K562 (cell line): ENCODE measurements around the gene TWSG1. TPM values are rescaled to one million over a fixed set of nuclear protein-coding genes. Genes with fewer than 3 reads are reported as not detected.

Experiments used
- E2F3 ChIP-seq: fragments of 250-450 bp; sonication (Bioruptor Pico); IDR thresholded peaks from 2 replicates; pipeline ENCODE4 v1.4.0; 2020; ENCODE audit warnings: mild to moderate bottlenecking
- ELF2 ChIP-seq: fragments of 250-450 bp; sonication (Bioruptor Pico); IDR thresholded peaks from 2 replicates; pipeline ENCODE4 v1.5.0; 2021; ENCODE audit warnings: mild to moderate bottlenecking
- FOXK2 ChIP-seq, 2 experiments: fragments of 450-650 bp; IDR thresholded peaks in 1 of 2; conservative IDR thresholded peaks in 1 of 2; 2 replicates each; pipeline ENCODE4 v1.6.1; 2016; ENCODE audit warnings: low read depth in 2 of 2, mild to moderate bottlenecking in 1 of 2
- MAZ ChIP-seq, 2 experiments: fragments of 450-650 bp in 1 of 2; sonication (generic) in 1 of 2; formaldehyde crosslinking; IDR thresholded peaks in 1 of 2; conservative IDR thresholded peaks in 1 of 2; 2 replicates each; pipeline versions ENCODE4 v1.4.0 to v1.5.0; 2020; ENCODE audit warnings: mild to moderate bottlenecking in 1 of 2, missing genetic modification reagents in 1 of 2
- MCM2 ChIP-seq: fragments of 450-650 bp; IDR thresholded peaks from 2 replicates; pipeline ENCODE4 v1.6.1; 2017; ENCODE audit warnings: low read depth, mild to moderate bottlenecking
- NR2C1 ChIP-seq, 2 experiments: fragments of 450-650 bp; IDR thresholded peaks; 2 replicates each; pipeline ENCODE4 v1.6.1; 2017; ENCODE audit warnings: mild to moderate bottlenecking in 2 of 2, antibody characterized with exemption in 1 of 2, inconsistent platforms in 1 of 2, missing compliant biosample characterization in 1 of 2, missing genetic modification characterization in 1 of 2
- PHF8 ChIP-seq: fragments of 200-600 bp; sonication (generic); IDR thresholded peaks from 2 replicates; pipeline ENCODE4 v1.6.1; 2012; ENCODE audit warnings: mixed run types, mild to moderate bottlenecking, inconsistent platforms, low read length, moderate library complexity, borderline replicate concordance
- RFX1 ChIP-seq: fragments of 450-650 bp; IDR thresholded peaks from 2 replicates; pipeline ENCODE4 v1.6.1; 2016; ENCODE audit warnings: mild to moderate bottlenecking, moderate library complexity
- SIX5 ChIP-seq, 2 experiments: IDR thresholded peaks; 2 replicates each; pipeline ENCODE4 v1.6.1; 2011; ENCODE audit warnings: low read length in 2 of 2, borderline replicate concordance in 1 of 2, low read depth in 1 of 2, mild to moderate bottlenecking in 1 of 2, moderate library complexity in 1 of 2; ENCODE audit not compliant: insufficient read depth in 1 of 2
- SMC3 ChIP-seq: conservative IDR thresholded peaks from 2 replicates; pipeline ENCODE4 v1.6.1; 2011; ENCODE audit warnings: low read depth, low read length, improper control_type of control experiment; ENCODE audit not compliant: insufficient read depth
- ZNF785 ChIP-seq: fragments of 250-450 bp; sonication (Bioruptor Pico); IDR thresholded peaks from 2 replicates; pipeline ENCODE4 v1.4.0; 2020; ENCODE audit warnings: mild to moderate bottlenecking
- polyA plus RNA-seq, 8 experiments: library from polyadenylated mRNA; depleted of rRNA in 4 of 8; stranded (reverse) in 5 of 8; unstranded in 3 of 8; fragments of >200 nt; fragmentation: Nextera tagmentation in 2 of 8; fragmentation: Illumina TruSeq in 1 of 8; extraction: Ambion mirVana in 2 of 8; extraction: Trizol in 1 of 8; gene quantifications; 2 replicates each; pipeline versions ENCODE4 v1.2.1 to v1.2.3, GENCODE V29; 2011 to 2014; ENCODE audit warnings: inconsistent platforms in 1 of 8, missing spikeins in 1 of 8
- total RNA-seq, 7 experiments: library from RNA; depleted of rRNA in 6 of 7; stranded (reverse); fragments of >200 nt in 6 of 7; fragmentation: Illumina TruSeq in 2 of 7; extraction: Trizol in 2 of 7; gene quantifications; 2 replicates each; pipeline versions ENCODE4 v1.2.1 to v1.2.3, GENCODE V29; 2011 to 2021; ENCODE audit warnings: low replicate concordance in 1 of 7
- TF ChIP-seq, protein P1 (sequence below): fragments of 250-450 bp; sonication (Bioruptor Pico); IDR thresholded peaks from 2 replicates; pipeline ENCODE4 v1.8.0; 2021; ENCODE audit warnings: moderate library complexity, mild to moderate bottlenecking, inconsistent platforms
- TF ChIP-seq, protein P2 (sequence below): fragments of 450-650 bp; IDR thresholded peaks from 2 replicates; pipeline ENCODE4 v1.6.1; 2016

Gene TWSG1
- total and polyA plus RNA-seq, 9 of the 15 experiments (the other 6 are each of a cell fraction or from before 2014, with no cell fraction given) = 10.4 to 37.2 (median 25.1) TPM

DNA sequence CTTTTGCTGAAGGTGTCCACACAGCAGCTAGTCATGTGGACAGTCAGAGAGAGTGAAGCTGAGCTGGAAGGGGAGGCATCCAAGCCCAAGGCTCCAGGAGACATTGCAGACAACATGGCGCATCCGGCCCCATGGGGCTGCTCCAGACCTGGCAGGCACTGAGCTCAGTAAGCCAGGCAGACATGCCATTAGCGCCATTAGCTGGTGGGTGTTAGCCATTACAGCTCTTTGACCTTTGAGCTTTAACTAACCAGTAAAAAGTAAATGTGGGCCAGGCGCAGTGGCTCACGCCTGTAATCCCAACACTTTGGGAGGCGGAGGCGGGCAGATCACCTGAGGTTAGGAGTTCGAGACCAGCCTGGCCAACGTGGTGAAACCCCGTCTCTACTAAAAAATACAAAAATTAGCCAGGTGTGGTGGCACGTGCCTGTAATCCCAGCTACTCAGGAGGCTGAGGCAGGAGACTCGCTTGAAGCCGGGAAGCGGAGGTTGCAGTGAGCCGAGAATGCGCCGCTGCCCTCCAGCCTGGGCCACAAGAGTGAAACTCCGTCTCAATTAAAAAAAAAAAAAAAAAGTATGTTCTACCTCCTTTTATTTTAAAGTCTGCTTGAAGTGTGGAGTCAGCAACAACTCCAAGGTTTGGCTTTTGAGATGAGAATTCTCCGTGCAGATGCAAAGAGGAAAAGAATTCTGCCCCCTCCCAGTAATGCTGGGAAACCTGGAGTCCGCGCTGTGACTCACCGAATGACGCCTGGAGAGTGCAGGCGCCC lies 69.4 kb downstream of the TWSG1 start (continued):
- TF ChIP-seq, protein P1, sequence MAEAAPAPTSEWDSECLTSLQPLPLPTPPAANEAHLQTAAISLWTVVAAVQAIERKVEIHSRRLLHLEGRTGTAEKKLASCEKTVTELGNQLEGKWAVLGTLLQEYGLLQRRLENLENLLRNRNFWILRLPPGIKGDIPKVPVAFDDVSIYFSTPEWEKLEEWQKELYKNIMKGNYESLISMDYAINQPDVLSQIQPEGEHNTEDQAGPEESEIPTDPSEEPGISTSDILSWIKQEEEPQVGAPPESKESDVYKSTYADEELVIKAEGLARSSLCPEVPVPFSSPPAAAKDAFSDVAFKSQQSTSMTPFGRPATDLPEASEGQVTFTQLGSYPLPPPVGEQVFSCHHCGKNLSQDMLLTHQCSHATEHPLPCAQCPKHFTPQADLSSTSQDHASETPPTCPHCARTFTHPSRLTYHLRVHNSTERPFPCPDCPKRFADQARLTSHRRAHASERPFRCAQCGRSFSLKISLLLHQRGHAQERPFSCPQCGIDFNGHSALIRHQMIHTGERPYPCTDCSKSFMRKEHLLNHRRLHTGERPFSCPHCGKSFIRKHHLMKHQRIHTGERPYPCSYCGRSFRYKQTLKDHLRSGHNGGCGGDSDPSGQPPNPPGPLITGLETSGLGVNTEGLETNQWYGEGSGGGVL = no peak
- TF ChIP-seq ZNF785 (CRISPR knock-in tag) = no peak
- peak; percentile 75 for TF ChIP-seq NR2C1 (IDR thresholded peaks at IDR 0.05)
- peak; percentile 67 for TF ChIP-seq NR2C1 (tag; IDR thresholded peaks at IDR 0.05)
- TF ChIP-seq E2F3 (CRISPR knock-in tag) = no peak
- no peak for TF ChIP-seq SMC3
- TF ChIP-seq MAZ (CRISPR knock-in tag; conservative IDR thresholded peaks at IDR 0.05 in 1 of 2, IDR thresholded peaks at IDR 0.05 in 1 of 2) = peak in 1 of 2 experiments; percentile 51; a peak in 1 of 4 replicates
- TF ChIP-seq, protein P2, sequence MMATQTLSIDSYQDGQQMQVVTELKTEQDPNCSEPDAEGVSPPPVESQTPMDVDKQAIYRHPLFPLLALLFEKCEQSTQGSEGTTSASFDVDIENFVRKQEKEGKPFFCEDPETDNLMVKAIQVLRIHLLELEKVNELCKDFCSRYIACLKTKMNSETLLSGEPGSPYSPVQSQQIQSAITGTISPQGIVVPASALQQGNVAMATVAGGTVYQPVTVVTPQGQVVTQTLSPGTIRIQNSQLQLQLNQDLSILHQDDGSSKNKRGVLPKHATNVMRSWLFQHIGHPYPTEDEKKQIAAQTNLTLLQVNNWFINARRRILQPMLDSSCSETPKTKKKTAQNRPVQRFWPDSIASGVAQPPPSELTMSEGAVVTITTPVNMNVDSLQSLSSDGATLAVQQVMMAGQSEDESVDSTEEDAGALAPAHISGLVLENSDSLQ = no peak
- TF ChIP-seq MCM2 = no peak
- no peak for TF ChIP-seq ELF2 (CRISPR knock-in tag)
- TF ChIP-seq RFX1 = no peak
- TF ChIP-seq PHF8 = no peak
- TF ChIP-seq SIX5 (IDR thresholded peaks at IDR 0.05; ENCODE audit: borderline replicate concordance in 1 of 2, insufficient read depth in 1 of 2, low read depth in 1 of 2, low read length in 2 of 2) = no peak
- 0 out of 4 replicates have a peak, but pooled peaks of 1 of the 2 experiments have one; percentile 13 for TF ChIP-seq FOXK2 (conservative IDR thresholded peaks at IDR 0.05 in 1 of 2, IDR thresholded peaks at IDR 0.05 in 1 of 2; ENCODE audit: low read depth in 2 of 2)
